Measurements from ENCODE around the gene HSPBP1.
"Not testable (repeated sequence)": the region's sequence is repeated elsewhere in the genome, so short reads cannot be mapped to it uniquely, and the experiment has no call there.

The HSPBP1 gene

DNA sequence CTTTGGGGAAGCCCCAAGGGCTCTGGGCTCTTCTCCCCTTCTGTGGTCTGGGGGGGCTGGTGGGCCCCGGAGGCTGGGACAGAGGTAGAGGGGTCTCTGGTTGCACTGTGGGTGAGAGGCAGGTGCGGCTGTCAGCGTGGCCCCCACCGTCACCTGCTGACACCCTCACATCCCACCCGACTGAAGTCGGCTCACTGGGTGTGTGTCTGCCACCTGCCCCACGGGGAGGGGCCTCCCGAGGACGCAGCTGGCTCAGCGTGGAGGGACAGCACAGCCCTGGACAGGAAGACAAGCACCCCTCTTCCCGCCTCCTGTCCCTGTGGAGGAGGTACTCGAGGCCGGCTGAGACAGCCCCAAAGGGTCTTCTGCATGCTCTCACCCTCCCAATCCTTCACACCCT, 49.1 kb downstream of the HSPBP1 start:
- TF ChIP-seq ZNF274 (IDR thresholded peaks at IDR 0.05; ENCODE audit: low read depth, low read length), result no peak
- H3K4me3 ChIP-seq (ENCODE audit: low read length), result no peak overlapping the region

DNA sequence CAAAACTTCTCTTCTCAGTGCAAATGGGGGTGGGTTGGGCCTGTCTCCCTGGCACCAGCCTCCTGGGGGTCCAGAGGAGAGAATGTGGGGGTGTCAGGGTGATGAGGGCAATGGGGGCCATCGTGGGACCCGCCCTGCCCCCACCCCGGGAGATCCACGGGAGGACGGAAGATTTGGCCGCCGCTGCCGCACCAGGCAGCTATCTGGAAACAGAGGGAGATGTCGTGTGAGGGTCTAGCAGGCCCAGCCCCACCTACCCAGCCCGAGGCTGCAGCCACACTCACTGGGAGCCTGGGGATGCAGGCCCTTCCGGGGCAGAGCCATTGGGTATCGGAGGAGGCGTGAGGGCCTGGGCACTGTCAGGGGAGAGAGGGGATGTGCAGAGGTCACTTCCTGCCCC, 49.6 kb downstream of the HSPBP1 start:
- TF ChIP-seq ZNF274 (IDR thresholded peaks at IDR 0.05; ENCODE audit: low read depth, low read length), result no peak
- H3K4me3 ChIP-seq (ENCODE audit: low read length), result no peak overlapping the region

DNA sequence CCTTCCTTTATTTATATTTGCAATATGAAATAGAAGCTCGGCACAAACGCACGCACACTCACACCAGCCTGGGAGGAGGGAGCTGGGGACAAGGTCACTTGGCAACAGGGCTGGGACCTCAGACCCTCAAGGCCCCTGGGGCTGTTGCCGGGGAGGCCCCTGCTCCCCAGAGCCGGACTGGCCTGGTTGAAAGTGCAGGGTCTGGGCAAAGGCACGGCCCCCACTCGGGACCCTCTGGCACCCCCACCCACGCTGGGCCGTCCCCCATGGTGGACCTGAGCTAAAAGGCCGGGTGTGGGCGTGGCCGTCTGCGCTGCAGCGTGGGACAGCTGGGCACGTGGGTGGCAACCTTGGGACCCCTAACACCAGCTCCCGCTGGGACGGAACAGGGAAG, 50.1 kb downstream of the HSPBP1 start:
- no peak overlapping the region for H3K4me3 ChIP-seq (ENCODE audit: low read length)
- TF ChIP-seq ZNF274 (IDR thresholded peaks at IDR 0.05; ENCODE audit: low read depth, low read length), result no peak

DNA sequence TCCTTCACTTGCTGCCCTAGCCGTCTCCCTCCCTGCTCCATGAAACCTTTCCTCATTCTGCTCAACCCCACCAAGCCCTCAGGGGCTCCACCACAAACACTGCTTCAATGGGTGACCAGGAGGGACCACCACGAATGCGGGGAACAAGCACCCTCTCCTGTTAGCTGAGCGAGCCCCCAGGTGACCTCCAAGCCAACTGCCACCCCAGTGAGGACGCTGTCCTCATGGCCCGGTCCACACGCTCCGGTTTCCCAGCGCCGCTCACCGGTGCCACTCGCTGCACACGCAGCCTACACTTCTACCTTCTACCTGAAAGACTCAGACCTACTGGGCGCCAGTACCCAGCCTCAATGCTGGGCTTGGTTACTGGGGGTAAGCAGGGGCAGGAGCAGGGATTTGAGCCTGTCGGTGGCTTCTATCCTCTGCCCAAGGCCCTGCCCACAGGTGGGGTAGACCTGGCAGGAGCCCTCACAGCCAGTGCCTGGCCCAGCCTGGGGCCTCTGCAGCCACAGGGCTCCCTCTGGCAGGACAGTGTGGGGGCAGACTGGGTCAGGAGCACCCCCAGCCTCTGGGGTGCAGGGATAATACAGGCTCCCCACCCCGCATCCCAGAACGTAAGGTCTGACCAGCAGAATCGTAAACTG, 50.6 kb downstream of the HSPBP1 start:
- no peak for TF ChIP-seq ZNF274 (IDR thresholded peaks at IDR 0.05; ENCODE audit: low read depth, low read length)
- no peak overlapping the region for H3K4me3 ChIP-seq (ENCODE audit: low read length)

DNA sequence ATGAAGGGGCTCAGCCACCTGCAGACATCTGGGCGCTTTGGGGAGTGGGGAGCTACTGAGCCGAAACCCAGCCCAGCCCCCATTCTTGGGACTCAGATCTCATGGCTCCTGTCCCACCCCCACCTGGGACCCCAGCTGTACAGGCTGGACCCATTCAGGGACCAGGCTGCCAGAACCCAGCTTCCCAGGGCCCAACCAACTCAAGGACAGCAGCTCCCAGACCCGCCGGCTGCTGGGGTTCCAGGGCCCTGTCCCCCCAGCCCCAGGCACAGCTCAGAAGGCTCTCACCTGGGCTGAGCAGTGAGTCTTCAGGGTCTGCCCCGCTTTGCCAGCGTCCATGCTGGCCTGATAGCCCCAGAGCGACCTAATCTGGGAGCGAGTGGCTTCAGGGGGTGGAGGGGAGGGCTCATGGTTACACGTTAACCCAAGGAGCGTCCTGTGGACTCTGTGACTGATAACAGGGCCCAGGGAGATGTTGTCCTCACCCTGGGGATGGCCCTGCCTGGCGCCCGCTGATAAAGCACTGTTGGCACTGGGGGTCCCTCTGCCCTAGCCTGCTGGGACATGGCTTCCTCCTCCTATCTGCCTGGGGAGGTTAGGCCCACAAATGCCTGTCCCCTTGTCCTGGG, 51.4 kb downstream of the HSPBP1 start, which contains the start of gene TMEM86B:
TSS of gene TMEM86B (minus strand) at position 361 of the 629 bp plus-strand sequence. CDS start at position 339, 22 bp downstream.
- no peak within 1 kb of the TSS for H3K4me3 ChIP-seq (ENCODE audit: low read length)
- no peak for TF ChIP-seq ZNF274 (IDR thresholded peaks at IDR 0.05; ENCODE audit: low read depth, low read length)

DNA sequence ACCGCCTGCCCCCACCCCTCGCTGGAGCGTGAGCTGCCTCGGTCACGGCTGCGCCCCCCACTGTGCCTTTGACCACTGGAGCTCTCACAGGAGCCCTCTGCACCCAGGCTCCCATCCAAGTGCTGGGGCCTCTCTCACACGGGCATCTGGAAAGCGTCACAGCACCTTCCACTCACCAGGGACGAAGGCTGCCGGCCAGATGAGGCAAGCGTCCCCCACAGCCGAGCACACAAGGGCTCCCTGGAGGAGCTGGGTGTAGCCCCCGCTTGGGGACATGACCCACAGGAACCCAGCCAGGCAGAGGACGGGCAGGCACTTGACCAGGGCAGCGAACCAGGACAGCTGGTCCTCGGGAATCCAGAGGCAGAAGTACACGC, 51.9 kb downstream of the HSPBP1 start:
- TF ChIP-seq ZNF274 (IDR thresholded peaks at IDR 0.05; ENCODE audit: low read depth, low read length), result no peak

DNA sequence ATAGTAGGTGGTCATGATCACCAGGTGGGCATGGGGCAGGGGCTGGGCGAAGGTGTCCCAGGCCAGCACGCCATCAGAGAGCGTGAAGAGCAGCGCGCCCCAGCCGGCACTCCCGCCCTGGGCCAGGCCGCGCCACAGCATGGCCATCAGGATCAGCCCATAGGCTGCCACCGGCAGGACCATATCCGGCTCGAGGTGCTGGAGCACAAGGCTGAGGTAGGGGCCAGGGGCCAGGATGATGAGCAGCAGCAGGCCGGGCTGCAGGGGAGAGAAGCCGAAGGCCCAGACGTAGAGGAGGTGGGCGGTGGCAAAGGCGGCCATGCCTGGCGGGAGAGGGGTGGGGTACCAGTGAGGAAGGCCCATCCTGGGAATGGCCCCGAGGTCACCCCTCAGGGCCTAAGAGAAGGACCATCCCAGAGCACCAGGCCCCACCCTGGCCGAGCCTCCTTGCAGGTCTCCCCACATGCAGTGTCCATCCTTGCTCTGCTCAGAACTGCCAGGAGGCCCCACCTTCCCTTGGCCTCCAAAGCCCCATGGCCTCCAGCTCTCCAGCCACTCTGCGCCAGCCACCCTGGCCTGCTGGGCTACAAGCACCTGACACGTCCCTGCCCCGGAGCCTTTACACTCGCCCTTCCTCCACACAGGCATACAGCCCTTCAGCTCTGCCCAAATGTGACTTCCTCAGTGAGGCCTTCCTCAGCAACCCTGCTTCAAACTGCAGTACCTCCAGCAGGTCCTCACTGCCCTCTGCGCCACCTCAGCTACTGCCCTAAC, 52.5 kb downstream of the HSPBP1 start:
- no peak overlapping the region for H3K4me3 ChIP-seq (ENCODE audit: low read length)
- no peak for TF ChIP-seq ZNF274 (IDR thresholded peaks at IDR 0.05; ENCODE audit: low read depth, low read length)

More for the DNA sequence above, 51.9 kb downstream of the HSPBP1 start:
- H3K4me3 ChIP-seq (ENCODE audit: low read length), result no peak overlapping the region

DNA sequence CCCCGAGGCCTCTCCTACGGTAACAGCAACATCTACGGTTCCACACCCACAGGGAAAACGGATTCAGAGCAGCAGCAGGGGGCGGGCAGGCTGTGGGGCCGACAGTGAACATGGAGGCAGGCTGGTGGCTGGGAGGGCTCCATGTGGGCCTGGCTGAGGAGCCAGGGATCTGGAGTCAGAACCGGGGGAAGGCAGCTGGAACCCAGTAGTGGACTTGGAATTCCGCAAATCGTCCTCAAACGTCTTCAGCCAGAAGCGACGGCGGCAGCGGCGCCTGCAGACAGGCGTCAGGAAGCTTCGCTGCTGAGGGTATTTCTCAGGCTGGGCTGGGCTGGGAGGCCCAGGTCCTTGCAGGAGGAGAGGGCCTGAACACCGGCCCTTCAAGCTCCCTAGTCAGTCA, 53.1 kb downstream of the HSPBP1 start:
- no peak overlapping the region for H3K4me3 ChIP-seq (ENCODE audit: low read length)
- TF ChIP-seq ZNF274 (IDR thresholded peaks at IDR 0.05; ENCODE audit: low read depth, low read length), result no peak

DNA sequence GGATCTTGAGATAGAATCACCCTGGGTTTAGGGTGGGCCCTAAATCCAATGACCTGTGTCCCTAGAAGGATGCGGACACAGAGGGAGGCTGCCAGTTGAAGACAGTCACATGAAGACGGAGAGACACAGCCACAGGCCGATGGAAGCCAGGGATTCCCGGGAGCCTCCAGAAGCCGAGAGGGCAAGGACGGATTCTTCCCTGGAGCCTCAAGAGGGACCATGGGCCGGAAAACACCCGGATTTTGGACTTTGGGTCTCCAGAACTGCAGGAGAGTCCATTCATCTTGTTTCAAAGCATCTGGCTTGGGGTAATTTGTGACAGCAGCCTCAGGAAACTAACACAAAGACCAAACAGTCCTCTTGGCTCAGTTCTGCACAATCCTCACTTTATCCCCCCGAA, 53.6 kb downstream of the HSPBP1 start:
- no peak overlapping the region for H3K4me3 ChIP-seq (ENCODE audit: low read length)
- TF ChIP-seq ZNF274 (IDR thresholded peaks at IDR 0.05; ENCODE audit: low read depth, low read length), result no peak

DNA sequence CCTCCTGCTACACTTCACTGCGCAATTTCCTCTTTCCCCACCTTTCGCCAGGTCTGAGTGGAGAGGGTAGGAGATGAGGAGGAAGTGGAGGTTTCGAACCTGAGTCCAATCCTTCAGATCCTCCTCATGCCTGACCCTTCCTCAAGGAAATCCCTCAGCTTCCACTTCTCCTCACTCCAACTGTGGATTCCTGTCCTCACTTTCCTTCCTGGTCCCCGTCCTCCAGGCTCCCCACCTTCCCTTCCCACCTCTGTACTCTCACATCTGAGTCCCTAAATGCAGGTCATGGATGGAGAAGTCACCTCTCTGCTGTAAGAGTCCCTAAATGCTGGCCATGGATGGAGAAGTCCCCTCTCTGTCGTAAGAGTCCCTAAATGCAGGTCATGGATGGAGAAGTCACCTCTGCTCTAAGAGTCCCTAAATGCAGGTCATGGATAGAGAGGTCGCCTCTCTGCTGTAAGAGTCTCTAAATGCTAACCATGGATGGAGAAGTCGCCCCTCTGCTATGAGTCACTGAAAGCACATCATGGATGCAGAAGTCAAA, 54.4 kb downstream of the HSPBP1 start:
- TF ChIP-seq ZNF274 (IDR thresholded peaks at IDR 0.05; ENCODE audit: low read depth, low read length), result no peak

DNA sequence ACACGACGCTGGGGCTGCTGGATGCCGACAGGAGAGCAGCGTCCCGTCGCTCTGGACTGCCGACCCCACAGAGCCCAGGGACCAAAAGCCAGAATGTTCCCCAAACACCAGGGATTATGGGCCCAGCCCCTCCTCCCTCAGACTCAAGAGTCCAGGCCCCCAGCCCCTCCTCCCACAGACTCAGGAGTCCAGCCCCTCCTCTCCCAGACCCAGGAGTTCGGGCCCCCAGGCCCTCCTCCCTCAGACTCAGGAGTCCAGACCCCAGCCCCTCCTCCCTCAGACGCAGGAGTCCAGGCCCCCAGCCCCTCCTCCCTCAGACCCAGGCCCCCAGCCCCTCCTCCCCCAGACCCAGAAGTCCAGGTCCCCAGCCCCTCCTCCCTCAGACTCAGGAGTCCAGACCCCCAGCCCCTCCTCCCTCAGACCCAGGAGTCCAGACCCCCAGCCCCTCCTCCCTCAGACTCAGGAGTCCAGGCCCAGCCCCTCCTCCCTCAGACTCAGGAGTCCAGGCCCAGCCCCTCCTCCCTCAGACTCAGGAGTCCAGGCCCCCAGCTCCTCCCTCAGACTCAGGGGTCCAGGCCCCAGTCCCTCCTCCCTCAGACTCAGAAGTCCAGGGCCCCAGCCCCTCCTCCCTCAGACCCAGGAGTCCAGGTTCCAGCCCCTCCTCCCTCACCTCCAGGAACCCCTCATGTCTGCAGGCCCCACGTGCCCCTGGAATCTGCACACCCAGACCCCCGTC, 55.1 kb downstream of the HSPBP1 start:
- H3K4me3 ChIP-seq (ENCODE audit: low read length), result not testable (repeated sequence)

More for the DNA sequence above, 54.4 kb downstream of the HSPBP1 start:
- H3K4me3 ChIP-seq (ENCODE audit: low read length), result no peak overlapping the region

DNA sequence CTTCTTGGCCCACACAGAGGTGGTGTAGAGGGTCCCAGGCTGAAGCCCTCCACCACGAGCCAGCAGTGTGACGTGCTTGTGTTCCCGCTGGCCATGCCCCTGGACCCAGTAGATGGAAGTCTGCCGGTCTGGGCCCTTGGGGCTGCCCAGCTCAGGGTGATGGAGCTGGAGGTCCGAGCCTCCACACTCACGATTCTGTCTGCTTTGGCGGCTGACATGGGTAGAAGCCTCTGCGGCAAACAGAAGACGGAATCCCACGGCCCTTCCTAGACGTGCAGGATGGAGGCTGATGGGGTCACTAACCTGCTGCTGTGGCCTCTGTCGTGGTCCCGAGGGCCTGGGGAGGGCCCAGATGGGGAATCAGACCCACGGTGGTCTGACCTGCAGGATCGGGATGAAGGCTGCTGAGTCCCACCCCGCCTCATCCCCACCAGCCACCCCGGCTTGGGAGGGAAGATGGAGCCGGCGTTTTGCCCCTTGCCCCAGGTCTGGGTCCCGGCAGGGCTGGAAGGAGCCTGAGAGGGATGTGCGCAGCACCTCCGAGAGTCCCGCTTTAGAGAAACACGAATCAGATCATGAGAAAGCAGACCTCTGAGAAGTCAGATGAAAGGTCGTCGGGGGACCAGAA, 55.8 kb downstream of the HSPBP1 start:
- no peak for TF ChIP-seq ZNF274 (IDR thresholded peaks at IDR 0.05; ENCODE audit: low read depth, low read length)
- no peak overlapping the region for H3K4me3 ChIP-seq (ENCODE audit: low read length)

DNA sequence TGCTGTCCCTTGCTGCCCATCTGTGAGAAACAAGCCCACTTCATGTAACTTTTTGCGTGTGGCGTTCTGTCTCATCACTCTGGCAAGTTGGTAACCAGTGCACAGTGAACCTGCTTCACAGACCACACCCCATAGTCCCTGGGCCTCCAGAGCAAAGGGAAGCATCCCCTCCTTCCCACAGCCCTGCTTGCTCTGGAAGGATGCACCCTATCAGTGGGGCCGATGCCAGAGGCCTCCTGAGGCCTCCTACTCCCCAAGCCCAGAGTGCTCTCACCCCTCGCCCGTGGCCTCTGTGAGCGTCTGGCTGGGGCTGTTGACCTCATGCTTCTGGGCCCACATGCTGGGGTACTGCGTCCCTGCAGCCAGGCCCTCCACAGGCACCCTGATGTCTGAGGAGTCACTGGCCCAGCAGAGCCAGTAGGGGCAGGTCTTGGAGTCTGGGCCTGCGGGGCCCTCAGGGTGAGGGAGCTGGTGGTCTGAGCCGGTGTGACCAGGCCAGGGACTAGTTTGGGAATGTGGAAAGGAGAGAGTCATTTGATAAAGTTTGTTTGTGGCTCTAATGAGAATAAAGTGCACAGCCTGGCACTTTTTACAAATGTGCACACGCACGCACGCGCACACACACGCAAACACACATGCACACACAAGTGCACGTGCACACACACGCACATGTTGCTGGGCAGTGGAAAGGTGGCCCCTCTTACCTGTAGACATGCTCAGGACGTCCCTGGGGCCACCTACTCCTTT, 56.4 kb downstream of the HSPBP1 start:
- H3K4me3 ChIP-seq (ENCODE audit: low read length), result no peak overlapping the region
- TF ChIP-seq ZNF274 (IDR thresholded peaks at IDR 0.05; ENCODE audit: low read depth, low read length), result no peak
